HG02763 (cell line): ENCODE measurements around the gene ADAMTS4.

ENCODE experiments used
- ATAC-seq: cut with Tn5 transposase; IDR thresholded peaks from one replicate; pipeline ENCODE4 v1.9.1; 2021; ENCODE audit warnings: mild to moderate bottlenecking, moderate library complexity; ENCODE audit not compliant: unreplicated experiment

ADAMTS4 gene

GRCh38 chr1:161222175-161223019, 23.5 kb upstream of the ADAMTS4 start:
- ATAC-seq = no peak

- no peak for ATAC-seq
Measured at GRCh38 chr1:161220002-161220401, 21.1 kb upstream of the ADAMTS4 start.

DNA sequence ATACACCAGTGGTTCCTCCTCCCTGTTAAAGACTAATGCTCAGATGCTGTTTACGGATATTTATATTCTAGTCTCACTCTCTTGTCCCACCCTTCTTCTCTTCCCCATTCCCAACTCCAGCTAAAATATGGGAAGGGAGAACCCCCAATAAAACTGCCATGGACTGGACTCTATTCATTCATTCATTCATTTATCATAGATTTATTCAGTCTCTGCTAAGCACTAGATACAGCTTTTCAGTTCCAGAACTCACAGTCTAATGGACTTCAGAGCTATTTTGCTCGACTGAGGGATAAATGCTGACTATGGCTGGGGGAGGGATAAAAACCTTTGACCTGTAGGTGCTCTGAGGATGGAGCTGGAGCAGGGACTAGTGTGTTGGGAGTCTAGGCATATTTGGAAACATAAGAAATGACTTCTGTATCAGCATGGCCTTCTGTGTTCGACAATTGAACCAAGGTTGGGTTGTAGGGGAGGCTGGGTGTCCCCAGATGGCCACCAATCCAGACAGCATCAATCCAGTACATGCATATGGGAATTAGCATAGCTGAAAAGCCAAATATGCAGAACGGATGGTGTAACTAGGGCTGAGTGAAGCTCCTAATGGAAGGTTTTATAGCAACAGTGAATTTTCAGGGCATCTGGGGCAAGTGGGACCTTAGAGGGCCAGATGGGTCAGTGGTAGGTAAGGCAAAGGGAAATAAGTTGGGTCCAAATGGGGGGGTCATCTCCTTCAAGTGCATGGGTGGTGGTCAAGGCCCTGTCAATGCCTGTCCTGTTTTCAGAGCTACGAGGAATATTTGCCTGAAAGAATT, 20.4 kb upstream of the ADAMTS4 start:
- ATAC-seq = no peak

GRCh38 chr1:161218301-161219077, 19.6 kb upstream of the ADAMTS4 start:
- no peak for ATAC-seq

DNA sequence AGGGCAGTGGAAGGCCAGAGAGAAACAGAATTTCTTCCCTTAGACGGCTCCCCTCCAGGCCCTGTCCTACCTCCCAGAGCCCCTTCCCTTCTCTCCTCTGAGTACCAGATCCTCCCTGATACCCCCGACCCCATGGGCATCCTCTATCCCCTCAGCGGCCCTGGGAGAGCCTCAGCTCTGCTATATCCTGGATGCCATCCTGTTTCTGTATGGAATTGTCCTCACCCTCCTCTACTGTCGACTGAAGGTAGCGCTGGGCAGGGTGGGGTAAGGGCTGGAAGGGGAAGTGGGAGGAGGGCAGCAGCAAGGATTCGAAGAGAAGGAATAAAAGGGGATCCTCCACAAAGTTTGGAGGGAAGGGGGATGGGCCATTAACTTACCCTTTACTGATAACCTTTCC, 19.0 kb upstream of the ADAMTS4 start:
- no peak for ATAC-seq

DNA sequence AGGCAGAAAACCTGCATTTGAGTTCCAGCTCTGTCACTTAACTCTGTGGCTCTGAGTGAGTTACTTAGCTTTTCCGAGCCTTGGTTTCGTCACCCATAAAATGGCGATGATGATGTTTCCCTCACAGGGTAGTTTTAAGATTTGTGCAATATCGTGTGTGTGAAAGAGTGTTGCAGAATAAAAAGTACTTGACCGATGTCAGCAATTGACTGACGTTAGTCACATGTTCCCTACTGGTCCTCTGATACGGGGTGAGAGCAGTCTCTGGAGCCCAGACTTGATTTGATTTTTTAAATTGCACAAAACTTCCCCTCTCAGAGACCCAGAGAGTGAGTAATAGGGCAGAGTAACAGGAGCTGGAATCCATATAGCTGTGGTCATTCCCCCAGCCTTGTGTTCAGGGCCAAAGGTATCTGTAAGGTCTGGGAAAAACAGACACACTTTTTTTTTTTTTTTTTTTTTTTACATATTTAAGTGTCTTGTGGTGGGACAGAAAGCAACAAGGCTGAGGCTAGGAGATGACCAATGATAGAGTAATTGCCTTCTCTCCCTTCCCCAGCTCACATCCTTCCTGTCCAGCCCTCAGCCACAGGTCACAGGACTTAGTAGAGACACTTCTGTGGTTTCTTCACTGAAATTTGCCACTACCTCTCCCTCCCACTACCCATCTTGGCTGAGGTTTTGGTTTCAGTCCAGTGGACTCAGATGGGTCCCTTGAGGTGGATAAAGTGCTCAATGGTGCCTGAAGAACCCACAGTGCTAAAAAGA, 18.3 kb upstream of the ADAMTS4 start:
- peak; percentile 79 for ATAC-seq

- ATAC-seq = no peak
Measured at GRCh38 chr1:161215076-161215475, 16.2 kb upstream of the ADAMTS4 start, which contains the start of gene FCER1G. Gene FCER1G, plus strand, starts transcription at chr1:161215295. Its CDS starts 27 bp downstream, at chr1:161215322.

DNA sequence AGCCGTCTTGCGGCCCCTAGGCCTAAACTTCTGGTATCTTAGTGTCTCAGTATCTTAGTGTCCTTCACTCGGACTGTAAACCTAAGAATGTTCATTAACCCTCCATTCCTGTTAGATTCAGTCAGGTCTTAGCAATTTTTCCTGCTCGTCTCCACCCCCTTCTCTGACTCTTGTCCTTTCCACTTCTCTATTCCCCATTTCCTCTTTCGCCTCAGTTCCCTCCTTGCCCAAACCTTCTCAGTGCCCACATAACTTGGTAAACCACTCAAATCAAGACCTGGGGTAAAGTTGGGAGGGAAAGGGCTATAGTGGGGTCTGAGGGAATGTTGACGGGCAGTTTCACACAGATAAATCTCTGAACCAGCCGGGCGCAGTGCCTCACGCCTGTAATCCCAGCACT, 15.5 kb upstream of the ADAMTS4 start:
- ATAC-seq = no peak

DNA sequence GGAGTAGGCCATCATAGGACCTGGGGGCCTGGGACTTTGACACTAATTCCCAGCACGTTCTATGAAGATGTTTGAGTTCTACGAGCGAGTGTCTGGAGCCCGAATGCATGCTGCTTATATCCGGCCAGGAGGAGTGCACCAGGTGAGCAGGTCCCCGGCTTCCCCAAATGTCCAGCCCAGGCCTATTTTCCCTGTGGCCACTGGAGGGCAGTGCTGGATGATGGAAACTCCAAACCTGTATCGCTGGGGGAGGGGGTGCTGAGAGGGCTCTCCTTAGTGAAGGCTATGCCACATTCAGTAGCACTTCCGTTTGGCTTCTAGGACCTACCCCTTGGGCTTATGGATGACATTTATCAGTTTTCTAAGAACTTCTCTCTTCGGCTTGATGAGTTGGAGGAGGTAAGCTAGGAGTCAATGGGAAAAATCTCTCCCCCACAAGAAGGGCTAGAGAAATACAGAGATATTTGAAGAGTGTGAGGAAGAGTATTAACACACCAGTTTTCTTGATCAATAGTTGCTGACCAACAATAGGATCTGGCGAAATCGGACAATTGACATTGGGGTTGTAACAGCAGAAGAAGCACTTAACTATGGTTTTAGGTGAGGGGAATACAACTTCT, 11.0 kb upstream of the ADAMTS4 start:
- ATAC-seq = peak; percentile 54

GRCh38 chr1:161207173-161207572, 8.3 kb upstream of the ADAMTS4 start:
- no peak for ATAC-seq

GRCh38 chr1:161206411-161207140, 7.7 kb upstream of the ADAMTS4 start:
- no peak for ATAC-seq

DNA sequence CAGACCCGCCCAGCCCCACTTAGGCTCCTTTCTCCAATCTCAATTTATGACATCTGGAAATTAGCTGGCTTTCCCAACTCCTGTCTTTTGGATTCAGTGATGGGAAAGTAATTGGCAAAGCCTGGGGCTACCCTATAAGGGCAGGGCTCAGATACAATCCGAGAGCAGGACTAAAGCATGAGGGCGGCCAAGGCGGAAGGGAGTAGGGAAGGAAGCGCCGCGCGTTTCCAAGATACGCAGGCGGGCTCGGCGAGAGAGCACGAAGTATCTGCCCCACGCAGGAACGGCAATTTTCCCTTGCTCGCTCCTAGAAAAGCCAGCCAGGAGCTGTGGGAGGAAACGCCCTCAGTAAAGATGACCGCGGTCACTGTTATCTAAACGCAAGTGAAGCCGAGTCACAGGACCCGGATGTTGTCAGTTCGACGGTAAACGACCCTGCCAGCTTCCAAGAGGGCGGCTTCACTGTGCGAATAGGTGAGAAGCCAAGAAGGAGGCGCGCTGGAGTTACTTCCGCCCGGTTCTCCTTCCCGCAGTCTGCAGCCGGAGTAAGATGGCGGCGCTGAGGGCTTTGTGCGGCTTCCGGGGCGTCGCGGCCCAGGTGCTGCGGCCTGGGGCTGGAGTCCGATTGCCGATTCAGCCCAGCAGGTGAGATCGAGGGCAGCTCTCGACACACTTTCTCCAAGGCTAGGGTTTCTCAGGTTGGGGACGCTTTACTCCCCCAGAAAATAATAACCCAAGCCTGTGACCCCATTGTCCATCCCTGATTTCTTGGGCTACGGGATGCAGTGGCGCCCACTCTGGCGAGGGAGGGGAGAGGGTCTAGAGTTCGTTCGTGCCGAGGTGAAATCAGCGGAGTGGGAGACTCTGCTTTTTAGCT, 3.2 kb upstream of the ADAMTS4 start, which contains the start of gene NDUFS2:
NDUFS2 (plus strand) TSS at position 532 of the 877 bp plus-strand sequence; CDS start at position 551, 19 bp downstream.
- peak; percentile 95 for ATAC-seq

DNA sequence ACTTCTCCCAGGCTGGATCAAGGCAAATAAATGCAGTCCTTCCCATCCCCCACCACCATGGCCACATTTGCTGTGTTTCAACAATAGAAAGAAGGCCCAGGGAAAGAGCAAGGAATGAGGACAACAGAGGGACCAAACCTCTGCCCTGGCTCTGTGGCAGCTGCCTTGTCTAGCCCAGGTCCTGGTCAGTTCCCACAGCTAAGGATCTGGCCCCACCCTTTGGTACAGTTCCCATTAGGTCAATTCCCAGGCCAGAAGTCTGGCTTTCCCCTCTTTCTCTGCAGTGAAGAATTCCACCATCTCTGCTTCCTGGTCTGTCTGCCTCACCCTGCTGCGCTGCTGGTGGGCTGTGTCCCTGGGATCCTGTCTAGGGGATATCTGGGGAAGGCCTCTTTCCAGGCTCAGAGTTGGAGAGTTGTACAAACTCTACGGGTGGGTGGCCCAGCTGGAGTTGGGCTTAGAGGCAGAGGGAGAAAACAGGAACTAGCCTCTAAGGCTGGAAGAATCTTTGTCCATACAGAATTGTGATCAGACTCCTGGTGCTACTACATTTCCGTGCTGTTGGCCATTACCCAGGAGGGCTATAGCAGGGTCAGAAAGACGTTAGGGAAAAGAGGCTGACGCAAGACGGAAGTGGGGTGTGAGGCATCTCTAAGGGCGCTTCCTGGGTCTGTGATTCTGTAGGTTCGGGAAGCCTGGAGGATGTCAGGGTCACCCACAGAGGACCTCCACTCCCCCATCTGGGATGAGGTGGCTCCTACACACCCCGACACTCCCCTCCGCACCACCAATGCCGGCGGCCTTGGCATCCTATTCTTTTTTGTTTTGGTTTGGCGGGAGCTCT, 2.4 kb upstream of the ADAMTS4 start:
- ATAC-seq = no peak

- ATAC-seq = no peak
Measured at GRCh38 chr1:161200421-161200991, 1.7 kb upstream of the ADAMTS4 start.

- no peak for ATAC-seq
Measured at GRCh38 chr1:161199506-161200139, 769 bp upstream of the ADAMTS4 start.

DNA sequence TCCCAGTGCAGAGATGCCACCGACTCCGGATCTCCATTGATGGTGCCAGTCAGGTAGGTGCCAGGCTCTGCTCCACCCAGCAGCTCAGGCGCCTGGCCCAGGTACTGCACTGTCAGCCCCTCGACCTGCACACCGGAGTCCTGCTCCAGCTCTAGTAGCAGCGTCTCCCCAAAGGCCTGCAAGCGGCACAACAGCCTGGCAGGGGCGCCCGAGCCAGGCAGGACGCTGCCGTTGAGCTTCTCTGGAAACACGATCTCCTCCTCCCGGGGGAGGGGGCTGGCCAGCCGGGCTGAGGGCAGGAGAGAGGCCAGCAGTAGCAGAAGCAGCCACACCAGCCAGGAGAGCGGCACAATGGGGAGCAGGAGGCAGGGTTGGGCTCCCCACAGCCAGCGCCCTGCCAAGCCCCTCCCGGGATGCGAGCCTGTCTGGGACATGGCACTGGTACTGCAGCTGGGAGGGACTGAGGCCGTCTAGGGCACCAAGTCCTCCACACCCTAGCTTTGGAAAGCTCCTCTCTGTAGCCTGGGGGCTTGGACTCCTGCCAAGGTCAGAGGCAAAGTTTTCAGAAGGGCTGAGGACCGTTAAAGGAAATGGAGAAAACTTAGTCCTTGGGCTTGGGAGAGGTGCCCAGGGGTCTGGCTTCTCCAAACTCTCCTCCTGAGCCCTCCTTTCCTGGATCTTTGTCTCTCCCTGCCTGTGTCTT, 509 bp downstream of the ADAMTS4 start:
- ATAC-seq = no peak
